Cortex of kidney (tissue), 1 donor: ENCODE data around the gene TTLL11.

ENCODE experiments used
- DNase-seq: peaks from one replicate; lab custom pipeline; 2025; lab: John Stamatoyannopoulos, UW

Gene TTLL11

DNA sequence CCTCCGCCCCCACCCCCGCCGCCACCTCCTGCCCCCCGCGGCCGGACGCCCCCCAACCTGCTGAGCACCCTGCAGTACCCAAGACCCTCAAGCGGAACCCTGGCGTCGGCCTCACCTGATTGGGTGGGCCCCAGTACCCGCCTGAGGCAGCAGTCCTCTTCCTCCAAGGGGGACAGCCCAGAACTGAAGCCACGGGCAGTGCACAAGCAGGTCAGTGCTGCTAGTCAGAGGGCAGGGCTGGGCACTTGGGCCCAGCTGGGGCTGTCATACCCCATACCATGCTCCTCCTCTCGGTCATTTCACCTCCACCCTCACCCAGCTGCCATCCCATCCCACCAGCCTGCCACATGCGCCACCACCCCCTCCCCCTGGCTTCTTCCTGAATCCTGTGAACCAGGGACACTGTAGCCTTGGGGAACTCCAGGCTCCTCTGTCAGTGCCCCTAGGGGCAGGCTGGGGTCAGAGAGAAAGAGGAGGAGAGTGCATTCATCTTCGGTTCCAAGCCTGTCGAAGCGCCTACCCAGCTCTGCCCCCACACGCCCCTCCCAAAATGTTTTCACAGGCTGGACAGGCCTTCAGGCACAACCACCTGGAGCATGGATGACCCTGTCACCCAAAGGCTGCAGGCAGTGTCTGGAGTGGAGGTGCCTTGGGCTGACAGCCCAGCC, 319.7 kb downstream of the TTLL11 start:
- no peak for DNase-seq

DNA sequence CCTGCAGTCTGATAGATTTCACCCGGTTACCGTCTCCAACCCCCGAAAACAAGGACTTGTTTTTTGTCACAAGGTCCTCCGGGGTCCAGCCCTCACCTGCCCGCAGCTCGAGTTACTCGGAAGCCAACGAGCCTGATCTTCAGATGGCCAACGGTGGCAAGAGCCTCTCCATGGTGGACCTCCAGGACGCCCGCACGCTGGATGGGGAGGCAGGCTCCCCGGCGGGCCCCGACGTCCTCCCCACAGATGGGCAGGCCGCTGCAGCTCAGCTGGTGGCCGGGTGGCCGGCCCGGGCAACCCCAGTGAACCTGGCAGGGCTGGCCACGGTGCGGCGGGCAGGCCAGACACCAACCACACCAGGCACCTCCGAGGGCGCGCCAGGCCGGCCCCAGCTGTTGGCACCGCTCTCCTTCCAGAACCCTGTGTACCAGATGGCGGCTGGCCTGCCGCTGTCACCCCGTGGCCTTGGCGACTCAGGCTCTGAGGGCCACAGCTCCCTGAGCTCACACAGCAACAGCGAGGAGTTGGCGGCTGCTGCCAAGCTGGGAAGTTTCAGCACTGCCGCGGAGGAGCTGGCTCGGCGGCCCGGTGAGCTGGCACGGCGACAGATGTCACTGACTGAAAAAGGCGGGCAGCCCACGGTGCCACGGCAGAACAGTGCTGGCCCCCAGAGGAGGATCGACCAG, 320.4 kb downstream of the TTLL11 start:
- DNase-seq: no peak
